ENCODE results near the gene TMEM18.
"Not testable (repeated sequence)": the region's sequence is repeated elsewhere in the genome, so short reads cannot be mapped to it uniquely, and the experiment has no call there.

The TMEM18 gene

GRCh38 chr2:677056-677958 lies at the start of gene TMEM18:
Gene TMEM18 (minus strand): TSS chr2:677406. CDS start chr2:677345, 61 bp downstream.
- peak; percentile 97 for DNase-seq

DNA sequence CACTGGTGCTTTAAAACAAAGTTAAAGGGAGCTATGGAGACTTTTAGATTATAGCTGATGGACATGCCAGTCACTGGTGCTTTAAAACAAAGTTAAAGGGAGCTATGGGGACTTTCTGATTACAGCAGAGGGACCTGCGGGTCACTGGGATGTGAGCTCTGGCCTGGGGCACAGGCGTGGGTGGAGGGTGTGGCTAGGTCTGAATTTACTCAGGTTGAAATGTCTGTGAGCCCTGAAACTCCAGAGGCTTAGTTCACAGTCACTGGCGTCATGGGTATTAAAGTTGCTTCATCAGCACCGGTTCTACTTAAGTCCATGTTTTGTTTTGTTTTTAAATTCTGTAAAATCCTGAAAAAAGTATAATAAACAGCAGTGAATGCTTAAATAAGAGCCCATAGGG lies 49.0 kb upstream of the TMEM18 start:
- DNase-seq: no peak

- no peak for DNase-seq
Measured at GRCh38 chr2:725468-725867, 48.3 kb upstream of the TMEM18 start.

GRCh38 chr2:723761-724160 lies 46.6 kb upstream of the TMEM18 start:
- DNase-seq: no peak

DNA sequence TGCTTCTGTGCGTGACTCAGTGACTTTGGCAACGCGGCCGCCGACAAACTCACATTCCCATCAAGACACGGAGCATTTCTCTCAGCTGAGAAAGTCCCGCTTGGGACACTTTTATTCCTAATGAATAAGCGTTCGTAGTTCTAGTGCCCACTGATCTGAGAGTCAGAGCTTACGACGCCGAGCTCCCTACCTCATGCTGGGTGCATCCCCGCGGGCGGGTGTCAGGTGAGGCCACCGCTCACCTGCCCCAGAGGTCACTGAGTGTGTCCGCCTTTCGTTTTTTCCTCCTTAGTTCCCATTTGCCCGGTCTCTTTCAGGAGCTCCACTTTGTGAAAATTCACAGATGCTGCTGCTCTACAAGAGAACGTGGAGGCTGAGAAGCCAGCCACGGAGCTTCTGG lies 43.6 kb upstream of the TMEM18 start:
- DNase-seq: no peak

DNA sequence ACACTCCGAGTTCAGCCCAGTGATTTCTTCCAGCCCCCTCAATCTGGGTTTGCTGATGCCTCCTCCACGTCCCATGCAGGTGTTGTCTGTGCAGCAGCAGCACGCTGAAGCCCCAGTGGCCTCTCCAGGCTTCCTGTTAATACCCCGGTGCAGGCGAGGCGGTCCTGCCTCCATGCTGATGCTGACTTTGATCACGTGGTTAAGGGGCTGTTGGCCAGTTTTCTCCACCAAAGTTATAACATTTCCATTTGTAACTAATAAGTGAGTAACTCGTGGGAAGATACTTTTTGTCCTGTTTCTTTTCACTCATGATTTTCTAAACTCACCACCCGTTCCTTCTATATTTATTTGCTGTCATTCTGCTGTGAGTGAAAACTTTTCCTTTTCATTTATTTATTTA lies 42.5 kb upstream of the TMEM18 start:
- DNase-seq: no peak

DNA sequence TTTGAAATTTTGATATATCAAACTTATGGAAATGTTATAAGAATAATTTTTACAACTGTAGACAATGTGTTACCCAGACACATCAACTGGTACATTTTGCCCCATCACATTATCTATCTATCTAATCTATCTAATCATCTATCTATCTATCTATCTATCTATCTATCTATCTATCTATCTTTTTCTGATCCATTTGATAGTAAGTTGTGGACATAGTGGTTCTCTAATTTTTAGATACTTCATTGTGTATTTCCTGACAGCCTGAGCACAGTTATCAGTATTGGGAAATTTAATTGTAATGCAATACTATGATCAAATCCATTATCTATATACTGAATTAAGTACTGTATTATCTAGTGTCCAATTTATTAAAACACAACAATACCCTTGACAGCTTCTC lies 42.0 kb upstream of the TMEM18 start:
- no peak for DNase-seq

DNA sequence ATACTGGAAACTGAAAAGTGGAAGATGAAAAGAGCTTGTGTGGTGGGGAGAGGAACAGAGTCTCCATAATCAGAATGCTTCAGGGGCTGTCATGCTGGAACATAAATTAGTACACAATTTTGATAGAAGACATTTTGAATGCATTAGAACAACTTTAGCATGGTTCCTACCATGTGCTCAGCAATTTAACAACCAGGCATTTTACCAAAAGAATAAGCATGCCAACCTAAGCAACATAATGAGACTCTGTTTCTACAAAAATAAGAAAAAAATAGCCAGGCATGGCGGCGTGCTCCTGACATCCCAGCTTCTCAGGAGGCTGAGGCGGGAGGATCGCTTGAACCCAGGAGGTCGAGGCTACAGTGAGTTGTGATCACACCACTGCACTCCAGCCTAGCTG lies 40.5 kb upstream of the TMEM18 start:
- DNase-seq: no peak

GRCh38 chr2:715854-716560 lies 38.8 kb upstream of the TMEM18 start:
- DNase-seq: no peak

- no peak for DNase-seq
Measured at GRCh38 chr2:715038-715437, 37.8 kb upstream of the TMEM18 start.

DNA sequence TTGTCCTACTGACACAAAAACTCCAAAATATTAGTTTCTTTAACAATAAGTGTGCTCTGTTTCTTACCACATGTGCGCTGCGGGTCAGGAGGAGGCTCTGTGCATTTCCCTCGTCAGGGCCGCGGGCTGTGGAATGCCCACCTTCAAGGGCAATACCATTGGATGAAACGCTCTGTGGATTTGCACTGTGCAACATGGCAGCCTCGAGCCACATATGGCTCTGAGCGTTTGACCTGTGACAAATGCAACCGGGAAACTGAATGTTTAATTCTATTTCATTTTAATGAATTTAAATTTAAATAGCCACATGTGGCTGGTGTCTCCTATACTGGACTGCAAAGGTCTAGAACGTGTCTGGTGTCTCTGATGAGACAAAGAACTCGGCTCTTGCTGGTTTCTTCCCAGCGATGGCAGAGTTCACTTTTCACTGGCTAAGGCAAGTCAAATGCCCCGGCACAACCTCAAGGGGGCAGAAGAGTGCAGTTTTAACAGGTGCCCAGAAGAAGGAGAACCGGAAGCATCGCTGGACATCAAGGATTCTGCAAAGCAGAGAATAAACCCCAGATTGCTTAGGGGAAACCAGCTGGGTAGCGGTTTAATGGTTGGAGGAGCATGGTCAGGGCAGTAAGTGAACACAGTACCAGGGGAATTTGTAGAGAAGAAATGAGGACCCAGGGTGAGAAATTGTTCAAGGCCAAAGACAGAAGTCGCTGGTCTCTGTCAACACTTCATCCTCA lies 37.0 kb upstream of the TMEM18 start:
- no peak for DNase-seq

DNA sequence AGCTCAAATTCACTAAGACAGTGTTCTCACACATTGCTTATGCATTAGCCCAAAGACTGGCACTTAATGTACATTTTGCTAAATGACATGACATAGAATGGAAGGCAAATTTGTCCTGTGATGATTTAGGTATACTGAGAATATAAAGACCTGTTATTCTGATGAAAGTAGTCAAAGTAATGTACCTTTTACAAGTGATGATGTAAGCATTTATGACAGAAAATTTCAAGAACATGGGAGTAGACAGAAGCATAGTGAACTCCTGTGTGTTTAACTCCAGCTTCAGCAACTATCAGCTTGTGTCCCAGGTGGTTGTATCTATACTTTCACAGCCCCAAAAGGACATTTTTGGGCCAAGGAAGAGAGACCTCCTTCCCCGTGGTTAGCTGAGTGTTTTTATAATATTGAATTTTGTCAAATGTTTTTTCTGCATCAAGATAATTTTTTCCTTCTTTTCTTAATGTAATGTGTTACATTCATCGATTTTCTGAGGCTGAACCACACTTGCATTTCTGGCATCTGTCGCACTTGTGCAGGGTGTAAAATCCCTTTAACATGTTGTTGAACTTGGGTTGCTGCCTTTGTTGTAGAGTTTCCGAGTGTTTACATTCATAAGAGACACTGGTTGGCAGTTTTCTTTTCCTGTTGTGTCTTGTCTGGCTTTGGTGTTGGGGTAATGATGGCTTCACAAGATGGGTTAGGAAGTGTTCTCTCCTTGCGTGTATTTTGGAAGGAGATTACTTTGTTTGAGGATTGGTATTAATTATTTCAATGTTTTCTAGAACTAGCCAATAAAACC lies 33.9 kb upstream of the TMEM18 start:
- no peak for DNase-seq

DNA sequence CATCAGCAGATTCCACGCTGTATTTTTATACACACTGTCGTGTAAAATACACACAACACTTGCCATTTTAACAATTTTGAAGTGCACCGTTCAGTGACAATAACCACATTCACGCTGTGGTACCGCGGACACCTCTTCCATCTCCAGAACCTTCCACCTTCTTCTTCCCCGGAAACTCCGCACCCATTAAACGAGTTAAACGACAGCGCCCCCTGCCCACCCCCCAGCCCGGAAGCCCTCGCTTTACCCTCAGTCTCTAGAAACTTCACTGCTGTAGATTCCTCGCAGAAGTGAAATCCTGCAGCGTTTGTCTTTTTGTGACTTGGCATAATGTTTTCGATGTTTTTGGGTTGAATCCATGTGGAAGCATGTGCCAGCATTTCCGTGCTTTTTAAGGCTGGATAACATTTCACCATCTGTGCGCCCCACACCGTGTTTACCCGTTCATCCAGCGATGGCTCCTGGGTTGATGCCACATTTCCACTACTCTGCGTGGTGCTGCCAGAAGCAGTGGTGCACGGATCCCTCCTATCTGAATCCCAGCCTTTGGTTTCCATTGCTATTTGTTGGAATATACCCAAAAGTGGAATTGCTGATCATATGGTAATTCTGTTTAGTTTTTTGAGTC lies 32.0 kb upstream of the TMEM18 start:
- peak; percentile 81 for DNase-seq

DNA sequence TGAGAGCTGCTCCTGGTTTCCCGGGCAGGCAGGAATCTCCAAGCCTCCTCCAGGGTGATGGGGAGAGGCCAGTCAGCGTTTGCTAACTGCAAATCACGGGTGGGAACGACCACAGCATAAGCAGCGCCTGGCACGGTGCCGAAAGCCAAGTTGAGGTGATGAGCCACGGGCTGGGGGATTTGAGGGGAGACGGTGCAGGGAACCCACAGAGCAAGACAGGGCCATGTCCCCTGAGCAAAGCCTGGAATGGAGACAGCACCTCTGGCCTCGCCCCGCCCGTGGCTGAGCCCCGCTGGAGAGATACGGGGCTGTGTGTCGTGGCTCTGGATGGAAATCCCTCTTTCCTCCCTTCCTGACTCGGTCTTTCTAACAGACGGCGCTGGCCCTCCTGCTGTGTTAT lies 31.5 kb upstream of the TMEM18 start:
- no peak for DNase-seq

DNA sequence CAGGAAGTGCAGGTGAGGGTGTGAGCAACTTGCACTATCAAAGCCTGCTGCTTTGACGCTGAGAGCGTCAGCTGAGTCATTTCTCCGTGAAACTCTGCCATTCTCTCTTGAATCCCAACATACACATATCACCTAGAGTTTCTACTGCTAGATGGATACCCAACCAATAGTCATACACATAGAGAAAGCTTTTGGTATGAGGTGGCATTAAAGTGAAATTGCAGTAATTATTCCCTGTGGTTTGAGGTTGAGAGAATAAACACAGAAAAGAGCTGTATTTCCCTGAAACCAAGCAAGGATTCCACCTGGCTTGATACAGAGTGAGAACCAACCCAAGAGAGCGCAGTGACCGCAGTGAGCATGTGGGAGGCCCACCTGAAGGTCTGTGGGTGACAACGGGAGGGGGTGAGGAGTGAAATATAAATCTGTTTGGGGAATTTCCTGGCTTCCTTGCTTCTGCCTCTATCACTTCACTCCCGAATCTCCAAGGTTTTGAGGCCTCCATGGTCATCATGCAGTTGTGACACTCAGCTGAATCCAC lies 28.8 kb upstream of the TMEM18 start:
- no peak for DNase-seq

GRCh38 chr2:702765-703164 lies 25.6 kb upstream of the TMEM18 start:
- not testable (repeated sequence) for DNase-seq

DNA sequence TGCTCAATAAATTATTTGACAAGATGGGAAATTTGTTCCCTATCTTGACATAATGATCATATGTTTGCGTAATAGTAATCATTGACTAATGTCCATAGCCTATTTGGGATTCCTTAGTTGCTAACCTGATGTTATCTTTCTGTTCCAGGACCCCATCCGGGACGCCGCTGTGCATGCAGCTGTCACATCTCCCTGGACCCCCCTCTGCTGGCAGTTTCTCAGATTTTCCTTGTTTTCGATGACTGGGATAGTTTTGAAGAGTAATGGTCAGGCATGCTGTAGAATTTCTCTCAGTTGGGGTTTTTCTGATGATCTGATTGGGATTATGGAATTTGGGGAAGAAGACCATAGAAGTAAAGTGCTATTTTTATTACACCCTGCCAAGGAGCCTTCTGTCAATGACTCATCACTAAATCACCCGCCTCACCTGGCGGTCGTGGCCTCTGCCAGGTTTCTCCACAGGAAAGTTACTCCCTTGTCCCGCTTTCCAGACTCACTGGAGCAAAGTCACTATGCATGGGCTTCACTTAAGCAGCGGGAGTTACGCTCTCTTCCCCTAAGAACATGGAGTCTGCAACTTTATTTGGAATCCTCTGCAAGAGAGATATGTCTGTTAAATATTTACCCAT lies 19.9 kb upstream of the TMEM18 start:
- no peak for DNase-seq

- DNase-seq: no peak
Measured at GRCh38 chr2:696463-696862, 19.3 kb upstream of the TMEM18 start.

GRCh38 chr2:694906-695510 lies 17.8 kb upstream of the TMEM18 start:
- no peak for DNase-seq

DNA sequence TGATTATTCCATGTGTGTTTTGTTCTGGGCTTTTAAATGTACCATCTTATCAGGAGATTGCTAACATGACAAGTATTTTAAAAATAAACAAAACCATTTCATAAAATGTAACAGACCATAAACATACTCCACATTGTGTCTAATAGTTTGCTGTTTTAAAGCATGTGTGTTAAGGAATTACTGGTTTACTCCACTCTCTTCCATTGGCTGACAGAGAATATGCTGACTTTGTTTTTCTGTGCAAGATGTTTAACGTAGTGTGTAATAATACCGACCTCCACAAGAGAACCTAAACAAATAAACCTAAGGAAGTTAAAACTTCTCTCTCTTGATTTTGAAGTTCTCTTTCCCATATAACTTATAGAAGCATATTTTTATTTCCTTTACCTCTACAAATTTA lies 17.0 kb upstream of the TMEM18 start:
- no peak for DNase-seq

DNA sequence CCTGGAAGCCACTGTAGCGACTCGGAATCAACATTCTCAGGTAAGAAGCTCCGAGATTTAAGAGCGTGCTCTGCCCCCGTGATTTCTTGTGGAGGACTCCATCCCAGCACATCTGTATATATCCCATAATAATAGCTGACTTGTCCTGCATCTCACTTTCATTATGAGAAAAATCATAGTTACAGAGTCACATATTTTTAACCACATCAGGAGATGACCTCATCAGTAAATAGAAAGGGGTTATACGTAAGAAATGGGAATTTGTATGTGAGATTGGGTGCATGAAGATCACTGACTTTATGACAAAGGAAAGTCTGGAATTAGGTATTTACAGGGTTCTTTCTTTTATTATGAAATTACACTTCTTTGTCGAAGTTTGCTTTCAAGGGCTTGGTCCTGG lies 16.4 kb upstream of the TMEM18 start:
- no peak for DNase-seq

All from right hindlimb (tissue), 1 donor.